A549 (cell line): Measurements from ENCODE around the gene ADH1C.

Experiments used
- CEBPB ChIP-seq, 2 experiments: fragments of >200 bp in 1 of 2; sonication (Bioruptor Twin) in 1 of 2; formaldehyde crosslinking in 1 of 2; IDR thresholded peaks; 2 replicates each; pipeline ENCODE4 v1.6.1; 2012 to 2016
- EHF ChIP-seq: fragments of 250-450 bp; sonication (Bioruptor Pico); IDR thresholded peaks from 2 replicates; pipeline ENCODE4 v1.5.0; 2020; ENCODE audit warnings: mild to moderate bottlenecking
- POLR2A ChIP-seq: IDR thresholded peaks from 2 replicates; pipeline ENCODE4 v1.6.1; 2012; ENCODE audit warnings: mild to moderate bottlenecking, low read length
- RNF2 ChIP-seq: fragments of 200-600 bp; sonication (generic); IDR thresholded peaks from 2 replicates; pipeline ENCODE4 v1.6.1; 2016; ENCODE audit warnings: low read depth, mild to moderate bottlenecking, antibody characterized with exemption, moderate library complexity, borderline replicate concordance
- SMC3 ChIP-seq: fragments of >200 bp; sonication (Bioruptor Twin); formaldehyde crosslinking; IDR thresholded peaks from 3 replicates; pipeline ENCODE4 v1.6.1; 2018; ENCODE audit warnings: inconsistent platforms
- ZNF302 ChIP-seq: fragments of 250-450 bp; sonication (Bioruptor Pico); IDR thresholded peaks from 2 replicates; pipeline ENCODE4 v1.9.0; 2021; ENCODE audit warnings: inconsistent platforms, mild to moderate bottlenecking, moderate library complexity
- TF ChIP-seq, protein P1 (sequence below): fragments of >200 bp; sonication (Bioruptor Twin); formaldehyde crosslinking; IDR thresholded peaks from 3 replicates; pipeline ENCODE4 v1.5.1; 2016

GRCh38 chr4:99361268-99361898 is 8.8 kb upstream of the ADH1C start:
- TF ChIP-seq ZNF302 (CRISPR knock-in tag), result no peak
- TF ChIP-seq, protein P1, sequence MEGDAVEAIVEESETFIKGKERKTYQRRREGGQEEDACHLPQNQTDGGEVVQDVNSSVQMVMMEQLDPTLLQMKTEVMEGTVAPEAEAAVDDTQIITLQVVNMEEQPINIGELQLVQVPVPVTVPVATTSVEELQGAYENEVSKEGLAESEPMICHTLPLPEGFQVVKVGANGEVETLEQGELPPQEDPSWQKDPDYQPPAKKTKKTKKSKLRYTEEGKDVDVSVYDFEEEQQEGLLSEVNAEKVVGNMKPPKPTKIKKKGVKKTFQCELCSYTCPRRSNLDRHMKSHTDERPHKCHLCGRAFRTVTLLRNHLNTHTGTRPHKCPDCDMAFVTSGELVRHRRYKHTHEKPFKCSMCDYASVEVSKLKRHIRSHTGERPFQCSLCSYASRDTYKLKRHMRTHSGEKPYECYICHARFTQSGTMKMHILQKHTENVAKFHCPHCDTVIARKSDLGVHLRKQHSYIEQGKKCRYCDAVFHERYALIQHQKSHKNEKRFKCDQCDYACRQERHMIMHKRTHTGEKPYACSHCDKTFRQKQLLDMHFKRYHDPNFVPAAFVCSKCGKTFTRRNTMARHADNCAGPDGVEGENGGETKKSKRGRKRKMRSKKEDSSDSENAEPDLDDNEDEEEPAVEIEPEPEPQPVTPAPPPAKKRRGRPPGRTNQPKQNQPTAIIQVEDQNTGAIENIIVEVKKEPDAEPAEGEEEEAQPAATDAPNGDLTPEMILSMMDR, result no peak
- no peak for TF ChIP-seq SMC3
- TF ChIP-seq RNF2, result no peak
- no peak for TF ChIP-seq POLR2A
- TF ChIP-seq EHF (CRISPR knock-in tag), result no peak
- no peak for TF ChIP-seq CEBPB (IDR thresholded peaks at IDR 0.05)
